NCI-H526 (cell line): ENCODE data around the gene SNUPN.

Experiments
- DNase-seq, 2 experiments: peaks; one replicate each; lab custom pipeline; 2025; lab: John Stamatoyannopoulos, UW

The SNUPN gene

DNA sequence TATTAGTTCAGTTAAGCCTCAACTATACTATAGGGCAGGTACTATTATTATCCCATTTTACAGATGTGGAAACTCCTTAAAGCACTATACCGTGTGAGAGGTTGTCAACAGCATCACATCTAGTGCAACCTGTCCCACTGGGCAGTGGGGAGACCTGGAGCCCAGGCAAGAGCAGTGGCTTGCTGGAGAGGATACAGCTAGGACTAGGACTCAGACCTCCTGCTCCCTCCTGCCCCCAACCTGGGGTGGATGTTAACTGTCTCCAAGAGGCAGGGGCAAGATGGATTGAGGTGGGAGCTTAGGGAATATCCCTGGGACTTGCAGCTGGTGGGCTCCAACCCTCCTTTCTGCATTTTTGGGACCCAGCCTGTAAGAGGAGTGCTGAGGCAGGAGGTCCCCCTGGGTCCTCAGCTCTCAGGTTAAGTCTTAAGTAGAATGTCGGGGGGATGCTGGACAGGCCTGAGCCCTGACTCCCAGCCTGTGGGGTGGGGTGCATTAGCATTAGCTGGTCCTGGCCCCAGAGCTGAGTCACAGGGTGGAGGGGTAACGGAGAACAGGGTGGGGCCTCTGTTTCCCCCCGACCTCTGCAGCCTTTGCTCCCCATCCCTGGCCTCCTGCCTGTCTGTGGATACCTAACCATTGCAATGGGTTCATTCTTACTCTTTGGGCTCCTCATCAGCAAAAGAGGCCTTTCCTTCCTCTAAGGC is 28.8 kb upstream of the SNUPN start:
- DNase-seq: no peak

DNA sequence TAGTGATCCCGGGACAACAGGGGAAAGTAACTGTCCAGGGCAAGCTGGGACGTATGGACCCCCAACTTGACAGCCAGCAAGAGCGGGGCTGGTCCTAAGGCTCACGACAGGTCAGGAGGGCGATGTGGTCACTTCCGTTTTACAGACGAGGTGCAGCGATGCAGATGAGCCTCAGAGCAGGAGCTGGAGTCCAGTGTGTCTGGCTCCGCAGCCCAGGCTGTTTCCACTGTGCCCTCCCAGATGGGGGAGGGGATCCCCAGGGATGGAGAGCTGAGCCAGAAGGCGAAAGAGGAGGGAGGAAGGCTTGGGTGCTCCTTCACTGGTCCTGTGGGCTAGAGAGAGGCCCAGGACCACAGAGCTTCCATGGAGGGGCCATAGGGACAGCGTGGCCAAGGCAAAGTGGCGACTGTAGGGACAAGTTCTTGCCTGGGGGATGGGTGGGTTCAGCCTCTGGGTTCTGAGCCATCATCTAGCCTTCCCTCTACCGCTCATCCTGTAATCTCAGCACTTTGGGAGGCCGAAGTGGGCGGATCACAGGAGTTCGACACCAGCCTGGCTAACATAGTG is 27.9 kb upstream of the SNUPN start:
- no peak for DNase-seq

- no peak for DNase-seq
These were observed 26.5 kb upstream of the SNUPN start for GRCh38 chr15:75651810-75652543.

DNA sequence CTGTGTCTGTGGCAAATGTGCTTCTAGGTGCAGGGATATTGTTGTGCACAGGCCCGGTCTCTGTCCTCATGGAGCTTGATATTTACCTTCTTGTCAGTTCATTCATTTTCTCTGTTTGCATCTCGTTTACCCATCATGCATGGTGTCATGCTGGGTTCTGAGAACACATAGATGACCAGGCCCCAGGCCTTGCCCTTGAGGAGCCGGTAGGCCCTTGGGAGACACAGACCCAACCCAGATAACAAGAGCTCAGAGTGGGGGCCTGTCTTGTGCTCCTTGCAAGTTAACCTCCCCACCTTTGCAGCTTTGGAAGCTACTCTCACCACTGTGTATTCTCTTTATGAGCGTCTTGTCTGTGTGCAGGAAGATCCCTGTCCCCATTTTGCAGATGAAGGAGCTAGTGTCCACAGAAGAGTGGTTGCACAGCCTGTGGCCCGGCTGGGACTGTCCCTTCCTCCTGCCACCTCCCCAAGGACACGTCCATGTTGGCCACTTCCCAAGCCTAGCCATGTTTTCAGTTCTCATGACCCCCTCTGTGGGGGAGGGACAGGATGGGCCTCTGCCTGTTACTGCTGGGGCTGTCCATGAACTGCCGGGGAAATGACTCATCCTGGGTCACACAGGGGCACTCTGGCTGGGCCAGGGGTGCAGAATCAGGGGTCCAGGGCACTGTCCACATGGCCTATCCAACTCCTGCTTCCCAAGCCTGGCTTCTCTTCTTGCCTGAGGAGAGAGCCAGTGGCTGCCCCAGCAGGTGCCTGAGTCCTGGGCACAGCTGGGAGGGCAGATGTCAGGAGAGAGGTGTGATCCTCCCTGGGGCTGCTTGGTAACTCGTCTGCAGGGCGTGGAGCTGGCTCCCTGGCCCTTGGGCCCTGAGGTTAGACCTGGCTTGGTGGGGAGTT is 25.6 kb upstream of the SNUPN start:
- no peak for DNase-seq

GRCh38 chr15:75649848-75650247 is 24.3 kb upstream of the SNUPN start:
- DNase-seq: no peak

DNA sequence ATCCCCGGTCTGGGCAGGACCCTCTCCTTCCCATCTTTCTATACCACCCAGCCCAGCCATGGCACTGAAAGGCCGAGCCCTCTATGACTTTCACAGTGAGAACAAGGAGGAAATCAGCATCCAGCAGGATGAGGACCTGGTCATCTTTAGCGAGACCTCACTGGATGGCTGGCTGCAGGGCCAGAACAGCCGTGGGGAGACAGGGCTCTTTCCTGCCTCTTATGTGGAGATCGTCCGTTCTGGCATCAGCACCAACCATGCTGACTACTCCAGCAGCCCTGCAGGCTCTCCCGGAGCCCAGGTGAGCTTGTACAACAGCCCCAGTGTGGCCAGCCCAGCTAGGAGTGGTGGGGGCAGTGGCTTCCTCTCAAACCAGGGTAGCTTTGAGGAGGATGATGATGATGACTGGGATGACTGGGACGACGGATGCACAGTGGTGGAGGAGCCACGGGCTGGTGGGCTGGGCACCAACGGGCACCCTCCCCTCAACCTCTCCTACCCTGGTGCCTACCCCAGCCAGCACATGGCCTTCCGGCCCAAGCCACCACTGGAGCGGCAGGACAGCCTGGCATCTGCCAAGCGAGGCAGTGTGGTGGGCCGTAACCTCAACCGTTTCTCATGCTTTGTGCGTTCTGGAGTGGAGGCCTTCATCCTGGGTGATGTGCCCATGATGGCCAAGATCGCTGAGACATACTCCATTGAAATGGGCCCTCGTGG is 23.7 kb upstream of the SNUPN start:
- no peak for DNase-seq

DNA sequence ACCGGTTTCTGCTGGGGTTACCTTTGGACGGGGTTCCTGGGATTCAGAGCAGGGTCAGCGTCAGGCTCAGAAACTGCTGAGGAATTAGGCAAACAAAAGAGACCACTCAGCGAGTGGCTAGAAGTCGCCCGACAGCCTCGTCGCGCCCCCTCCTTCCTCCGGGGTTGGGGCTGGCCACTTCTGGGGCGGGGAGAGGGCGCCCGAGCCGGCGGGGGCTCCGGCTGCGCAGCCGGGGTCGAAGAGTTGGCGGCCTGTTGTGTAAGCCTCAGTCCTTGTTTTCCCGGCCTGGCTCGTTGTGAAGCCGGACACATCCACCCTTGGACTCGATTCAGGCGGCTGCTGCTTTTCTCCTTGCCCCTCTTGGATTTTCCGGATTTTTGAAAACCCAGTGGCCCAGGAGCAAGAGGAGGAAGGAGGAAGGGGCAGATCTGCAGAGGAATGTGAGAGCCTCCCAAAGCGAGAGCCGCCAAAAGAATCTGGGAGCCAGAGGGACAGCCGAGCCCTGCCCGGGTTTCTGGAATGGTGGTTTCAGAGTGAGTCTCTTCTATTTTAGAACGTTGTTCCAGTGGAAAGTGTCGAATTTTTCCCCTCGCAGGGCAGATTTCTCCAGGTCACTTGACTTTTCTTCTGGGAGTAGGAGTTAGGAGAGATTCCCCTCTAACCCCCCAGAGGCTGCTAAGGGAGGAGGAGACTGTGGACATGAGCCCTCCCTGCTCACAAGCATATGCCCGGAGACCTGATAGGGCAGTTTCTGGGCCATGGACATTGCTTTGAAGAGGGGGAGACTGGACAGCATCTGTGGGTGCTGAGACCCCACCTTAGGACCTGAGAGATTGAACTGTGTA is 22.9 kb upstream of the SNUPN start:
- DNase-seq: no peak

DNA sequence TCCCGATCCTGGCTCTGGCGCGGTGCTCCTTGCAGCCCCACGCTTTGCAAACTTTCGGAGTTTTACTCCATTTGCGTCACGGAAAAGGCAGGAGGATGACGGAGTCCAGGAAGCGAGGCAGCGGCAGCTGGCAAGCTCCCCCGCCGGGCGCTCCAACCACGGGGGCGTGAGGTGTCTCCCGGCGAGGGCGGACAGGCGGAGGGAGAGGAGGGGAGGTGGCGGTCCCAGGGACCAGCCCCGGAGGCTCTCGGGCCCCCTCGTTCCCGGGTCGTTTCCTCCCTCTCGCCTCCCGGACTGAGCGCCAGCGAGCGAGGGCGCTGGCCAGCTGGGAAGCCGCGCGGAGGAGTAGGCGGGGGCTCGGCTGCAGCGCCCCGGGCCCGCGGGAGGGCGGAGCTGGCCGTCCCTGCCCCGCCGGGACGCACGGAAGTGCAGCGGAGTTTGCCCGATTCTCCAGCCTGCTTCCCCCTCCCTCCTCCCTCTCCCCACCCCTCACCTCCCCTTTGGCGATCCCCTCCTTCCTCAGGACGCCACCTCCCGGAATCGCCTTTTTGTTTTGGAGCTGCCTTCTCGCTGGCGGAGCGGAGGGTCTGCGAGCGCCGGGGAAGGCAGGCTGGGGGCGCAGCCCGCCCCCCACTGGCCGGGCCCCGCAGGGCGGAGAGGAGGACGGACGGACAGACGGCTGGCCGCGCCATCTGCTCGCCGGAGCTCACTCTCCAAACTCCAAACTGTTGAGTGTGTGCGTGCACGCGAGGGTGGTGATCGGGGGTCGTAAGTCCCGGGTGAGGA is 22.0 kb upstream of the SNUPN start, which contains the start of gene SNX33:
Gene SNX33 (plus strand): TSS at position 543 of the 786 bp plus-strand sequence. CDS start 1,191 bp downstream, outside the sequence.
- peak; percentile 16 to 82 for DNase-seq

DNA sequence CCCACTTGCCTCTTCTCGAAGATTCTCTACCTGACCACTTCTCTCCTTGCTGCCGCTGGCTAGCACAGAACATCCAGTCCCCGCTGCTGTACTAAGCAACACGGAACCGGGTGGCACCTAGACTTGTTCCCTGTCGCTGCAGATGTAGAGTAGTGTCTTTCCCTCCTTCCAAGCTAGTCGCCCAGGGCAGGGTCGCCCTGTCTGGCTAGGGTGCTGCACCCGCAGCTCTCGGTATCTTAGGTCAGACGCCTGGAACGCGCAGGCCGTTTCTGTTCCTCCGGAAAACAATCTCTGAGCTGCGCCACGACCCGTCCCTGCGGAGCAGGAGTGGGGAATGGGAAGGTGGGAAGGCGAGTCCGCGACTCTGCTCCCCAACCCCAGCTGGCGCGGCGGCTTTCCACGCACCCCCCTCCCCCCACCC is 21.4 kb upstream of the SNUPN start:
- peak in 1 of 2 experiments; percentile 61 for DNase-seq

DNA sequence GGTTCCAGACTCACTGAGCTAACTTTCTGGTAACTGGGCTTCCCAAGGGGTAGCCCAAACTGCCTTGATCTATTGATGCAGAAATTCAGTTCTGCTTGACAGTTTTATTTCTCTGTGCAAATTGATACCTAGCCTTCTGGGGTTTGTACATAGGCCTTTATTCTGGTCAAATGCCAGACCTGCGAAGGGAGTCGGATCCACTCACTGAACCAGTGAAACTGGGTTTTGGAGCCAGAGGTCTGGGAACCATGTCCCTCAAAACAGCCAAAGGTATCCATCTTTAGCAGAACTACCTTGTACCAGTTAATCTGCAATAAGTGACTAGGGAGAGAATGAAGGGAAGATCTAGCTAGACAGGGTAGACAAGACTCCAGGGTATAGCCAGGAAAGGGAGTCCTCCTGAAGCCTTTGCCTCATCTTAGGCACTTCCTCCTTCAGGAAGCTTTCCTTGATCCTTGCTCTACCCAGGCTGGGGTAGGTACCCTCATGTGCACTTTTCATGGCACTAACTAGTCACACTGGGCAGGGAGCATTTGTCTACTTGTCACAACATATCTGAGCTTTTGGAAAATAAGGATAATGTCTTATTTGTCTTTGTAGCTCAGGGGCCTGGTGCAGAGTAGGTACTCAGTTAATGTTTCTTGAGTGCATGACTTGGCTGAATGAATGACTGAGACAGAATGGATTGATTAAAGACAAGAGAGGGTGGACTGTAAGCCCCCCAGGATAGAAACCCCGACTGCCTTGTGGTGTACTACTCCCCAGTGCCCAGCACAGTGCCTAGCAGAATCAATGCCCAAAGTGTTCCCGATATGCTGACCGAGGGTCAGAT is 20.8 kb upstream of the SNUPN start:
- no peak for DNase-seq

DNA sequence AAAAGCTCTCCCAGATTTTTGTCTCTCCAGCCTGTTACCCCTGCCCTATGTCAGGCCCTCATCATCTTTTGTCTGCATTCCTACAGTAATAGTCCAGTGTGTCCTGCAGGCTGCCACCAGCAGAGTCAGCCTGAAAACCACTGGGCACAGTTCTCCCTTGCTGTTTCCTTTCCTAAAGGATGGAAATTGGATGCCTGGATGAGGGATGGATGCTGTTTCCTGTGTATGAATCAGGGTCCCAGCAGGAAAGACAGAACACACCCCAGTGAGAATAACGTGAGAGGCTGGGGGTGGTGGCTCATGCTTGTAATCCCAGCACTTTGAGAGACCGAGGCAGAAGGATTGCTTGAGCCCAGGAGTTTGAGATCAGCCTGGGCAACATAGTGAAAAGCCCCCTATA is 18.9 kb upstream of the SNUPN start:
- DNase-seq: no peak

GRCh38 chr15:75641603-75642002 is 16.1 kb upstream of the SNUPN start:
- no peak for DNase-seq

DNA sequence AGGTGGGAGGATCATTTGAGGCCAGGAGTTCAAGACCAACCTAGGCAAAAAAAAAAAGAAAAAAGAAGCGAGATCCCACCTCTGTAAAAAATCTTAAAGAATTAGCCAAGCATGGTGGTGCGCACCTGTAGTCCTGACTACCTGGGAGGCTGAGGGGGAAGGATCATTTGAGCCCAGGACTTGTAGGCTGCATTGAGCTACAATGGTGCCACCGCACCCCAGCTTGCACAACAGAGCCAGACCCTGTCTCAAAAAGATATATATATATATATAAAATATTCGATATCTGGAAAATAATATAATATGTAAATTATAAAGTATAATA is 15.6 kb upstream of the SNUPN start:
- DNase-seq: no peak

DNA sequence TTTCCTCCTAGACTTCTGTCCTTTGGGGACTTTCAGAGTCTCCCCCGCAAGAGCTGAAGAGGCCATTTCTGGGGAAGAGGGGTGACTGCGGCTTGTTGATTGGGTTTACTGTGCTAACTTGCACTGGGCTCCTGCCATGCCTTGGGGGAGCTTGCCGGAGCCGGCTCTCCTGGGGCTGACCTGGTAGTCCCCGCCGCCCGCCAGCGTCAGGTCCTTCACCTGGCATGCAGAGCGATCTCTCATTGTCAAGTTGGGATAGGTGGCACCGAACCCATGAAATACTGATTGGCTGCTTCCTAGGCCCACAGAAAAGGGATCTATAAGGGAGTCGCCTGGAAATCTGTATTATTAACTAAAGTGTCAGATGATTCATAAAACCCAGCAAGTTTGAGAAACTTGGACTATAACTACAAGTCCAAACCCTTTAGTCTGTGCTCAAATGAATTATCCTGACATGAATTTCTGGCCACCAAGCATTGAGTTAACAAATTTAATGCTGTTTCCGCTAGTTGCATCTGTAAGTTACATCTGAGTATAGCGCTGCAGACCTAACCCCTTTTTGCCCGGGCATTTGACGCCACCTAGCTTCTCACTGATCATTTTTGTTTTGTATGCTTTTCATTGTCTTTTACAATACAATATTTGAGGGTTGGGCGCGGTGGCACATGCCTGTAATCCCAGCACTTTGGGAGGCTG is 15.1 kb upstream of the SNUPN start:
- peak; percentile 74 to 79 for DNase-seq

DNA sequence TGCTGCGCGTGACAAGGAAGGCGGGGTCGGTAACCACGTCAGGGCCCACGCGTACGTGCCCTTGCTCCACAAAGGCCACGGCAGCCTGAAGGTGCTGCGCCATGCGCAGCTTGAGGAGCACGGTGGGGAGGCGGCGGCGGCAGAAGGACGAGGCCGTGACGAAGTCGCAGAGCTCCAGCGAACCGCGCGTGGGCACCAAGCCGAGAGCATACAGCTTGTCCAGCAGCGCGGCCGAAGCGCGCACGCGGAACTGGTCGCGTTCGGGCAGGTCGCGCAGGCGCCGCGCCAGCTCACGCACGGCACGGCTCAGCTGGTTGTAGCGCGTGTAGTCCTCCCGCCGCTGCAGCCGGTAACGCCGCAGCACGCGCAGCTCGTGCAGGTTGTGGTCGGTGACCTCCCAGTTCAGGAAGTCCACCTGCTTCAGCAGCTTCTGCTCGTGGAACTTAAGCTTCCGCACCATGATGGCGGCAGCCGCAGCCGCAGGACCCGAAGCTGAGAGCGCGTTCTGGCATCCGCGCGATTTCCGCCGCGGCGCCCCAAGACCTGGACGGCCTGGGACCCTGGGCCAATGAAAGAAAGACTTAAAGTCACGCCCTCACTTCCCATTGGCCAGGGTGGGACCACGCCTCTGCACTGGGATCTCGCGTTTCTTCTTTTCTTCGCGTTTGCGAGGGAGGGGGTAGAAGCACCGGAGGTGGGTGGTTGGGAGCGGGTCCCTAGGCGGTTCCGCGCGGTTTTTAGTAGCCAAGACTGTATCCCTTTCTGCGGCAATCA is 14.4 kb upstream of the SNUPN start, which contains the start of gene IMP3:
Gene IMP3 (minus strand): TSS at position 516 of the 774 bp plus-strand sequence. CDS start 56 bp downstream, at position 460.
- DNase-seq: peak; percentile 97 to 99

DNA sequence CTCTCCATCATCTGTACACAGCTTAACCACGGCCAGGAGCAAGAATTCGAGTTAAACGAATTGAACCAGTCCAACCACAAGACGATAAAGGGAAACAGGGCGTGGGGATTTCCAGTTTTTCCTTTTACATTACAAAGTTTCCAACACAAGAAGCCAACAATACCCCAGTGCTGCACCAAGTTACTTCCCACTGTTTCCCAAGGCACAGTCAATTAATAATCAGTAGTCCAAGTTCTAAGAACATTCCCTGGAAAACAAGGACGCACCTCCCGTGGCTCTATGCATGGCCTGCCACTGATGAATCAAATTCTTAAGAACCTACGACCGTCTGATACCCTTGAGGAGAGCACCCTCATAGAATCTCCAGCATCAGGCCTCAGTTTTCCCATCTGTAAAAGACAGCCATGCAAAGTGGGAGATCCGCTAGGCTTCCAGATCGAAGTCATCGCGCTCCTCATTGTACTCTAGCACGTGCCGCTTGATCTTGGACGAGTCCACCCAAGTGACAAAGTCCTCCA is 13.7 kb upstream of the SNUPN start:
- no peak for DNase-seq
